Fibroblast of villous mesenchyme (primary cell): ENCODE measurements around the gene U2AF2. TPM values are rescaled to one million over a fixed set of nuclear protein-coding genes. Genes with fewer than 3 reads are reported as not detected.

Experiments
- DNase-seq: peaks from one replicate; pipeline ENCODE4 v3.0.0-alpha.2; 2010; ENCODE audit warnings: low read depth
- H3K4me3 ChIP-seq: 2 replicates; pipeline ENCODE4 v1.5.1; 2011; ENCODE audit warnings: low read depth, mild to moderate bottlenecking, low read length
- CTCF ChIP-seq: IDR thresholded peaks from 2 replicates; pipeline ENCODE4 v1.5.1; 2012; ENCODE audit warnings: low read depth, mild to moderate bottlenecking, low read length; ENCODE audit not compliant: insufficient read depth
- total RNA-seq: library from RNA; depleted of rRNA; stranded (reverse); fragments of >200 nt; gene quantifications from 2 replicates; pipeline ENCODE4 v1.2.3, GENCODE V29; 2012

The U2AF2 gene
- total RNA-seq, 1 donor = 111 TPM

- no peak for DNase-seq
- no peak overlapping the region for H3K4me3 ChIP-seq
- TF ChIP-seq CTCF = no peak
These were observed 39.1 kb upstream of the U2AF2 start for GRCh38 chr19:55615543-55616394.

GRCh38 chr19:55616395-55616875 is 38.4 kb upstream of the U2AF2 start:
- no peak for TF ChIP-seq CTCF
- no peak for DNase-seq
- H3K4me3 ChIP-seq = no peak overlapping the region

- no peak for DNase-seq
- TF ChIP-seq CTCF = no peak
- H3K4me3 ChIP-seq = no peak overlapping the region
These were observed 37.4 kb upstream of the U2AF2 start for GRCh38 chr19:55617426-55617825.

- H3K4me3 ChIP-seq = no peak overlapping the region
- no peak for TF ChIP-seq CTCF
- no peak for DNase-seq
These were observed 36.4 kb upstream of the U2AF2 start for GRCh38 chr19:55618426-55618825.

GRCh38 chr19:55619286-55619685 is 35.5 kb upstream of the U2AF2 start:
- peak; percentile 74 for DNase-seq

GRCh38 chr19:55620410-55621204 is 34.2 kb upstream of the U2AF2 start:
- TF ChIP-seq CTCF = no peak
- H3K4me3 ChIP-seq = no peak overlapping the region
- peak; percentile 22 for DNase-seq

More at GRCh38 chr19:55619286-55619685, 35.5 kb upstream of the U2AF2 start:
- H3K4me3 ChIP-seq = no peak overlapping the region
- no peak for TF ChIP-seq CTCF
